ENCODE results near the gene JADE2.

DNA sequence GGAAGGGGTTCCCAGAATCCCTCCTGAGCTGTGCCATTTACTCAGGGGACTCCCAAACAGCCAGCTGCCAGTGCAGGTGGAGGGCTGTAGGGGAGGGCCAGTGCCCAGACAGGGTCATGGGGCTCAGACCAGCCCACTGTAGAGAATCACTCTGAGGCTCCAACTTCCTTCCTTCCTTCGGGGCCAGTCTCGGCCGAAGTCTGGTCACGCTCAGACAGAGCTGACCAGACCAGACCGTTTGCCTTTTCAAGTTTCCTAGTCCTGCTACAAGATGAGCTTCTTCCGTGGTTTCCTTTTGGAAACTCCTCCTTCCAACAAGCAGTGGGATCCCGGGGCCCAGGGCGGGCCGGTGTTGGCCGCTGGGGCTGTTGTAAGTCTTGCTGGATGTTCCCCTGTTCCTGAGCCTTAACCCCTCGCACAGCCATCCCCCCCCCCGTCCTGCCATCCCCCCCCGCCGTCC is 54.6 kb downstream of the JADE2 start:
- TF ChIP-seq, protein P1, sequence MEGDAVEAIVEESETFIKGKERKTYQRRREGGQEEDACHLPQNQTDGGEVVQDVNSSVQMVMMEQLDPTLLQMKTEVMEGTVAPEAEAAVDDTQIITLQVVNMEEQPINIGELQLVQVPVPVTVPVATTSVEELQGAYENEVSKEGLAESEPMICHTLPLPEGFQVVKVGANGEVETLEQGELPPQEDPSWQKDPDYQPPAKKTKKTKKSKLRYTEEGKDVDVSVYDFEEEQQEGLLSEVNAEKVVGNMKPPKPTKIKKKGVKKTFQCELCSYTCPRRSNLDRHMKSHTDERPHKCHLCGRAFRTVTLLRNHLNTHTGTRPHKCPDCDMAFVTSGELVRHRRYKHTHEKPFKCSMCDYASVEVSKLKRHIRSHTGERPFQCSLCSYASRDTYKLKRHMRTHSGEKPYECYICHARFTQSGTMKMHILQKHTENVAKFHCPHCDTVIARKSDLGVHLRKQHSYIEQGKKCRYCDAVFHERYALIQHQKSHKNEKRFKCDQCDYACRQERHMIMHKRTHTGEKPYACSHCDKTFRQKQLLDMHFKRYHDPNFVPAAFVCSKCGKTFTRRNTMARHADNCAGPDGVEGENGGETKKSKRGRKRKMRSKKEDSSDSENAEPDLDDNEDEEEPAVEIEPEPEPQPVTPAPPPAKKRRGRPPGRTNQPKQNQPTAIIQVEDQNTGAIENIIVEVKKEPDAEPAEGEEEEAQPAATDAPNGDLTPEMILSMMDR (IDR thresholded peaks at IDR 0.05; ENCODE audit: extremely low read depth in 1 of 2, insufficient read depth in 1 of 2, low read depth in 1 of 2, low read length in 2 of 2) = no peak
- TF ChIP-seq EZH2 (IDR thresholded peaks at IDR 0.05; ENCODE audit: borderline replicate concordance, low read depth, low read length, severe bottlenecking) (no peak), FOS (IDR thresholded peaks at IDR 0.05; ENCODE audit: borderline replicate concordance, insufficient read depth, low read length) (no peak), POLR2AphosphoS5 (IDR thresholded peaks at IDR 0.05; ENCODE audit: insufficient read depth, low read depth, low read length) (peak; percentile 69), POLR2A (IDR thresholded peaks at IDR 0.05; ENCODE audit: low read depth, low read length) (peak; percentile 40)
